Stimulated activated CD4-positive, alpha-beta T cell treated with anti-CD3 and anti-CD28 coated beads, Interleukin-1b, Interleukin-23, amount 100 ng/mL, for 48 hours (primary cell): ENCODE data around the gene BLTP2.

ENCODE experiments used
- DNase-seq: peaks from one replicate; pipeline ENCODE4 v3.0.0-alpha.2; 2020

Gene BLTP2

DNA sequence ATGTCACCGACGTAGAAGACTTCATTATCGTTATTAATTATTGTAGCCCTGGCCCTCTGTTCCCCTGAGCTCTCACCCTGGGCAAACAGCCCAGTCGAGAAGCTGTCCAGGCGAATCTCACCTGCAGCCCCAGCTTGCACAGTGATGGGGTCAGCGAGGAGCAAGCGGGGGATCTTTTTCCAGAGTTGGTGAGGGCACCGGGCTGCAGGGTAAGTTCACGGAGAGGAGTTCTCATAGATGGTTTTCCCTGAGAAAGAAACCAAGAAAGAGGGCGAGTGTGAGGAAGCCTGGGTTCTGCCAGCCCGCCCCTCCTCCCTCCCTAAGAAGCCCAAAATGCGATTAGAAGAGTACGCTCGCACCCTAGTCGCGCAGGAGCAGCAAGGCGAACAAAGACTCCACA lies 46.6 kb downstream of the BLTP2 start:
- DNase-seq: no peak

DNA sequence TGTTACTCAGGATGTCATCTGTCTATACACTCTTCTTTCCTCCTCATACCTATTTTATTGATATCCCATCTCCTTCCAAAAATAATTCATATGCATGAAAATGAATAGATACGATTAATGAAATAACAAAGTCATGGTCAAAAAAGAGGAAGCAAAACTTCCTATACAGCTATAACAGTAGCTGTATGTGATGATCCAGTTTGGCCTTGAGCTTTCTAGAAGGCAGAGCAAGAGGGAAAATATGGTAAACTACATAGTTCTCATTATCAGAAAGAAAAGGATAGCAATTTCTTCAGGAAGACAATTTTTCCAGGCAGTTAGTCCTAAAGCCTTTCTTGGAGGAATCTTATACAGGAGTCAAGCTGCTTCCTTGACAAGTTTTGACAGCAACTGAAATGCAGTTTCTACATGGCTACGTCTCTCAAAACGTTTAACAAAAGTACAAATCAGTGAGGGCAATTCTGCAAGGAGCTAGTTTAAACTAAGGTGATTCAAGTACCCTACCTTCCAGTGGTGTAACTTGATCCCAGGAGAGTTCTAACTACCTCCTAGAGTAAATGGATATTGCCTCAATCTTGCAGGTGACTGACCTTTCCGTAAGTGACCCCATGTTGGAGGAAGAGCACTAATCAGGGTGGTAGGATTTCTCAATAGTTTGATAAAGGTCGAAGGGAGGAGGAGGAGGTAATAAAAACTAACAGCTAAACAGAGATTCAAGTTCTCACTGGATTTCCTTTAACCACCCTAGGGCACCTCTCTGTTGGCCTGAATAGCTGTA lies 47.2 kb downstream of the BLTP2 start:
- no peak for DNase-seq
